Parathyroid adenoma (tissue), 2 donors: Measurements from ENCODE around the gene SCFD2.

ENCODE experiments used
- H2AFZ ChIP-seq: fragments of 300-600 bp; sonication (generic); one replicate; pipeline ENCODE4 v1.7.0; 2017; ENCODE audit warnings: antibody characterized with exemption, mild to moderate bottlenecking
- H3K27ac ChIP-seq: fragments of 300-600 bp; sonication (generic); one replicate; pipeline ENCODE4 v1.7.0; 2017
- H3K27me3 ChIP-seq: fragments of 300-600 bp; sonication (generic); one replicate; pipeline ENCODE4 v1.7.0; 2017; ENCODE audit warnings: low read length; ENCODE audit not compliant: control insufficient read depth, insufficient read depth
- H3K36me3 ChIP-seq: fragments of 300-600 bp; sonication (generic); one replicate; pipeline ENCODE4 v1.7.0; 2017; ENCODE audit warnings: low read length; ENCODE audit not compliant: control insufficient read depth, insufficient read depth
- H3K4me1 ChIP-seq: fragments of 300-600 bp; sonication (generic); one replicate; pipeline ENCODE4 v1.7.0; 2017; ENCODE audit warnings: control low read depth
- H3K4me2 ChIP-seq: fragments of 300-600 bp; sonication (generic); one replicate; pipeline ENCODE4 v1.7.0; 2017; ENCODE audit warnings: low read length
- H3K4me3 ChIP-seq: fragments of 300-600 bp; sonication (generic); one replicate; pipeline ENCODE4 v1.7.0; 2017; ENCODE audit warnings: low read depth, low read length
- H3K79me2 ChIP-seq: fragments of 300-600 bp; sonication (generic); one replicate; pipeline ENCODE4 v1.7.0; 2017; ENCODE audit warnings: control low read depth
- H3K9ac ChIP-seq: fragments of 300-600 bp; sonication (generic); one replicate; pipeline ENCODE4 v1.7.0; 2017; ENCODE audit warnings: mild to moderate bottlenecking
- H3K9me3 ChIP-seq: fragments of 300-600 bp; sonication (generic); one replicate; pipeline ENCODE4 v1.7.0; 2017; ENCODE audit warnings: low read length; ENCODE audit not compliant: control insufficient read depth
- TF ChIP-seq, protein P1 (sequence below): fragments of 300-600 bp; sonication (generic); IDR thresholded peaks from one replicate; pipeline ENCODE4 v1.7.0; 2017; ENCODE audit warnings: antibody characterized with exemption, mild to moderate bottlenecking
- donor health status: primary hyperparathyroidism.

SCFD2 gene

DNA sequence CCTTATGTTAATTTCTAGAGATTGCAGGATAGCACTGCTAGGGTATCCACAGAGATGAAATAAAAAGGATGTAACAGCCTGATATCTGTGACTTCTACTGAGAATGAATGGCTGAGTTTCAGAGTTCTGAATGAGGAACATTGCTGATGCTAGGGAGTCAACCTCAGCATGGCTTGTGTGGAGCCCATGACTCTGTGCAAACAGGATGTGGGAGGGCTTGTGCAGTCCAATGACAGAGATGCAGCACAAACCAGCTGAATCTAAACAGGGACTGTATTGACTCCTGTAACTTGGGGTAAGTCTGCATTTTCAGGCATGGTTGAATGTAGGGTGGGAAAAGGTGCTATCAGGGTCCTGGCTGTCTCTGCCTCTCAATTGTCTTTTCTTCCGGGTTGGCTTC is 509.1 kb downstream of the SCFD2 start:
- H2AFZ ChIP-seq, result no peak overlapping the region
- H3K36me3 ChIP-seq, result no peaks in the 10 kb centered on the region
- TF ChIP-seq, protein P1, sequence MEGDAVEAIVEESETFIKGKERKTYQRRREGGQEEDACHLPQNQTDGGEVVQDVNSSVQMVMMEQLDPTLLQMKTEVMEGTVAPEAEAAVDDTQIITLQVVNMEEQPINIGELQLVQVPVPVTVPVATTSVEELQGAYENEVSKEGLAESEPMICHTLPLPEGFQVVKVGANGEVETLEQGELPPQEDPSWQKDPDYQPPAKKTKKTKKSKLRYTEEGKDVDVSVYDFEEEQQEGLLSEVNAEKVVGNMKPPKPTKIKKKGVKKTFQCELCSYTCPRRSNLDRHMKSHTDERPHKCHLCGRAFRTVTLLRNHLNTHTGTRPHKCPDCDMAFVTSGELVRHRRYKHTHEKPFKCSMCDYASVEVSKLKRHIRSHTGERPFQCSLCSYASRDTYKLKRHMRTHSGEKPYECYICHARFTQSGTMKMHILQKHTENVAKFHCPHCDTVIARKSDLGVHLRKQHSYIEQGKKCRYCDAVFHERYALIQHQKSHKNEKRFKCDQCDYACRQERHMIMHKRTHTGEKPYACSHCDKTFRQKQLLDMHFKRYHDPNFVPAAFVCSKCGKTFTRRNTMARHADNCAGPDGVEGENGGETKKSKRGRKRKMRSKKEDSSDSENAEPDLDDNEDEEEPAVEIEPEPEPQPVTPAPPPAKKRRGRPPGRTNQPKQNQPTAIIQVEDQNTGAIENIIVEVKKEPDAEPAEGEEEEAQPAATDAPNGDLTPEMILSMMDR, result no peak
- no peak overlapping the region for H3K4me3 ChIP-seq
- H3K9ac ChIP-seq, result no peak overlapping the region
- H3K4me2 ChIP-seq, result no peak overlapping the region
- no peaks in the 10 kb centered on the region for H3K79me2 ChIP-seq
- no peak overlapping the region for H3K27ac ChIP-seq
- H3K27me3 ChIP-seq, result no peaks in the 10 kb centered on the region
- H3K4me1 ChIP-seq, result peaks cover 6% of the 10 kb centered on the region
- H3K9me3 ChIP-seq, result no peaks in the 10 kb centered on the region

- Histone ChIP-seq H3K4me1 (peaks cover 6% of the 10 kb centered on the region), H3K27ac (peak overlapping the region; percentile 32), H3K27me3 (no peaks in the 10 kb centered on the region), H3K36me3 (no peaks in the 10 kb centered on the region), H3K9me3 (no peaks in the 10 kb centered on the region), H3K4me2 (no peak overlapping the region), H2AFZ (no peak overlapping the region), H3K9ac (no peak overlapping the region), H3K79me2 (no peaks in the 10 kb centered on the region), H3K4me3 (no peak overlapping the region)
- TF ChIP-seq, protein P1, result no peak
Observed at GRCh38 chr4:52853351-52853750, 512.5 kb downstream of the SCFD2 start.

- peak overlapping the region; percentile 15 for H2AFZ ChIP-seq
- H3K4me3 ChIP-seq, result no peak overlapping the region
- H3K9me3 ChIP-seq, result no peaks in the 10 kb centered on the region
- no peaks in the 10 kb centered on the region for H3K79me2 ChIP-seq
- H3K4me2 ChIP-seq, result no peak overlapping the region
- no peaks in the 10 kb centered on the region for H3K27me3 ChIP-seq
- H3K36me3 ChIP-seq, result no peaks in the 10 kb centered on the region
- H3K27ac ChIP-seq, result peak overlapping the region; percentile 15
- no peak overlapping the region for H3K9ac ChIP-seq
- peaks cover 6% of the 10 kb centered on the region for H3K4me1 ChIP-seq
- TF ChIP-seq, protein P1, result no peak
Observed at GRCh38 chr4:52852711-52853110, 513.1 kb downstream of the SCFD2 start.

DNA sequence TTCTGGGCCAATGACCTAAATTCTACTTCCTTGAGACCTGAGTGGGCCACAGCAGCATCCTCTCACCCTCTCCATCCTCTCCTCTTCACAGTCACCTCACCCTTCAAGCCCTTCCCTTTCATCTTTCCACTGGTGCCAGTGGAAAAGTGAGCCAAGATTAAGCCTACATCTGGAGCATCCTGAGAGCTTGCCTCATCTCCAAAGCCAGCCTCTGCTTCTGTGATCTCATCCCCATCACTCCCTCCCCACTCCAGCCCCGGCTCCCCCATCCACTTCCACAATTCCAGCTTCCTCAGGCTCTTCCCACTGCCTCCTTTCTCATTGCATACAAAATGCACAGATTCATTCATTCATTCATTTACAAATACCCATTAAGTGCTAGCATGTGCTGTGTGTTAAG is 513.8 kb downstream of the SCFD2 start:
- Histone ChIP-seq H3K4me1 (peaks cover 6% of the 10 kb centered on the region), H3K27me3 (no peaks in the 10 kb centered on the region), H3K27ac (no peak overlapping the region), H3K9me3 (no peaks in the 10 kb centered on the region), H3K4me2 (no peak overlapping the region), H2AFZ (no peak overlapping the region), H3K9ac (no peak overlapping the region), H3K4me3 (no peak overlapping the region), H3K79me2 (no peaks in the 10 kb centered on the region), H3K36me3 (no peaks in the 10 kb centered on the region)
- TF ChIP-seq, protein P1, result no peak

- TF ChIP-seq, protein P1, result no peak
- Histone ChIP-seq H3K36me3 (no peaks in the 10 kb centered on the region), H3K9ac (no peak overlapping the region), H2AFZ (no peak overlapping the region), H3K4me3 (no peak overlapping the region), H3K9me3 (no peaks in the 10 kb centered on the region), H3K4me1 (peaks cover 6% of the 10 kb centered on the region), H3K79me2 (no peaks in the 10 kb centered on the region), H3K4me2 (no peak overlapping the region), H3K27ac (no peak overlapping the region), H3K27me3 (no peaks in the 10 kb centered on the region)
Observed at GRCh38 chr4:52850406-52851124, 515.3 kb downstream of the SCFD2 start.
